ENCODE results near the gene NELFA. TPM values are rescaled to one million over a fixed set of nuclear protein-coding genes. Genes with fewer than 3 reads are reported as not detected.
"Not testable (repeated sequence)": the region's sequence is repeated elsewhere in the genome, so short reads cannot be mapped to it uniquely, and the experiment has no call there.

The NELFA gene
- total RNA-seq, 1 experiment from 2014 or later = 55.0 TPM

DNA sequence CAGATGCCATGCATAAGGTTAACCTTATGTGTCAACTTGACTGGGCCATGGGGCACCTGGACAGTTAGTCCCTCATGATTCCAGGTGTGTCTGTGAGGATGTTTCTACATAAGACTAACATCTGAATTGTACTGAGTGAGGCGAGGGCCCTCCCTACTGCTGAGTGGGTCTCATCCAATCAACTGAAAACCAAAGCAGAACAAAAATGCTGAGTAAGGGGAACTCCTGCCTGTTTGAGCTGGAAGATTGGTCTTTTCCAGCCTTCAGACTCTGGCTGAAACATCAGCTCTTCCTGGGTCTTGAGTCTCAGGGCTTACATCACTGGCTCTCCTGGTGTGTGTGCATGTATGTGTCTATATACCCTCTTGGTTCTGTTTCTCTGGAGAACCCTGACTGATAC lies 13.8 kb downstream of the NELFA start:
- no peak overlapping the region for H2AFZ ChIP-seq (ENCODE audit: low read length)
- DNase-seq = no peak
- no CpG with 5 or more reads among the region's 1 CpG for WGBS (ENCODE audit: extremely low coverage, insufficient read length, low lambda C conversion rate)

GRCh38 chr4:1993718-1994516 lies 14.9 kb downstream of the NELFA start:
- DNase-seq; H2BK12ac ChIP-seq (ENCODE audit: insufficient read length, low read depth, low read length); H3K9ac ChIP-seq (ENCODE audit: extremely low read depth, insufficient read length, low read length); H3K56ac ChIP-seq (ENCODE audit: insufficient read length, low read depth, low read length); H3K27me3 ChIP-seq (ENCODE audit: insufficient read depth, low read length); H3K9me3 Mint-ChIP-seq; H4K20me1 ChIP-seq (ENCODE audit: control insufficient read depth, insufficient read depth, insufficient read length); H2AK5ac ChIP-seq (ENCODE audit: insufficient read length, low read length); H4K8ac ChIP-seq (replicated peaks; ENCODE audit: insufficient read length, low read depth, low read length); H2BK5ac ChIP-seq (ENCODE audit: insufficient read length, low read length); H4K91ac ChIP-seq (ENCODE audit: insufficient read length, low read depth, low read length); H3K27me3 Mint-ChIP-seq (ENCODE audit: low read depth); H3K4ac ChIP-seq (ENCODE audit: low read depth, low read length); H3K27ac ChIP-seq (ENCODE audit: insufficient read length, low read depth, low read length); H3K23ac ChIP-seq (ENCODE audit: insufficient read length, low read depth, low read length); H3K4me2 ChIP-seq (ENCODE audit: insufficient read depth, insufficient read length, low read length); H3K9me3 ChIP-seq (ENCODE audit: control insufficient read depth, low read depth, low read length); H2BK15ac ChIP-seq (ENCODE audit: low read depth, low read length); H4K5ac ChIP-seq (ENCODE audit: insufficient read length, low read depth, low read length); H3T11ph ChIP-seq (ENCODE audit: low read length); H3K18ac ChIP-seq (ENCODE audit: insufficient read length, low read depth, low read length); H3K4me3 Mint-ChIP-seq; H2BK120ac ChIP-seq (ENCODE audit: low read depth, low read length, poor library complexity, severe bottlenecking); H3K4me1 ChIP-seq (ENCODE audit: insufficient read depth, low read length); H2AFZ ChIP-seq (ENCODE audit: low read length); H2BK20ac ChIP-seq (ENCODE audit: low read depth, low read length, poor library complexity, severe bottlenecking); H3K14ac ChIP-seq (ENCODE audit: insufficient read depth, low read length); H3K23me2 ChIP-seq (ENCODE audit: insufficient read length, low read depth, low read length, poor library complexity, severe bottlenecking): not testable (repeated sequence)
- Histone ChIP-seq H3K79me2 (ENCODE audit: insufficient read depth, low read length) (peaks cover 17% of the 10 kb centered on the region; the same call in 1 of the 2 replicates), H3K79me1 (ENCODE audit: insufficient read depth, low read depth, low read length, poor library complexity, severe bottlenecking) (peaks cover 19% of the 10 kb centered on the region)
- WGBS (ENCODE audit: extremely low coverage, insufficient read length, low lambda C conversion rate) = no CpG with 5 or more reads among the region's 20 CpGs
- peaks cover 19 to 37% (median 34%) of the 10 kb centered on the region in 3 experiments; a peak in 6 of 7 replicates for H3K36me3 Mint-ChIP-seq (ENCODE audit: insufficient read depth in 1 of 3, low read depth in 3 of 3)
- H3K27ac Mint-ChIP-seq = peak overlapping the region in 1 of 3 experiments; percentile 62; a peak in 1 of 7 replicates
- H3K4me1 Mint-ChIP-seq = peaks cover 12 to 15% of the 10 kb centered on the region in 2 experiments

More for the DNA sequence above, 13.8 kb downstream of the NELFA start:
- H3K4me3 Mint-ChIP-seq = no peak overlapping the region
- Histone ChIP-seq H2BK15ac (ENCODE audit: low read depth, low read length) (no peak overlapping the region), H2BK20ac (ENCODE audit: low read depth, low read length, poor library complexity, severe bottlenecking) (no peak overlapping the region), H3K14ac (ENCODE audit: insufficient read depth, low read length) (no peak overlapping the region), H3T11ph (ENCODE audit: low read length) (no peak overlapping the region), H3K9ac (ENCODE audit: extremely low read depth, insufficient read length, low read length) (no peak overlapping the region), H3K79me2 (ENCODE audit: insufficient read depth, low read length) (peaks cover 21% of the 10 kb centered on the region; the same call in 1 of the 2 replicates), H2BK5ac (ENCODE audit: insufficient read length, low read length) (no peak overlapping the region), H3K79me1 (ENCODE audit: insufficient read depth, low read depth, low read length, poor library complexity, severe bottlenecking) (peaks cover 19% of the 10 kb centered on the region), H4K8ac (replicated peaks; ENCODE audit: insufficient read length, low read depth, low read length) (no peak overlapping the region), H4K20me1 (ENCODE audit: control insufficient read depth, insufficient read depth, insufficient read length) (no peaks in the 10 kb centered on the region), H3K27me3 (ENCODE audit: insufficient read depth, low read length) (no peaks in the 10 kb centered on the region), H3K23ac (ENCODE audit: insufficient read length, low read depth, low read length) (no peak overlapping the region), H4K5ac (ENCODE audit: insufficient read length, low read depth, low read length) (no peak overlapping the region), H3K4me1 (ENCODE audit: insufficient read depth, low read length) (no peaks in the 10 kb centered on the region), H3K18ac (ENCODE audit: insufficient read length, low read depth, low read length) (no peak overlapping the region), H2BK120ac (ENCODE audit: low read depth, low read length, poor library complexity, severe bottlenecking) (no peak overlapping the region), H3K27ac (ENCODE audit: insufficient read length, low read depth, low read length) (no peak overlapping the region), H3K23me2 (ENCODE audit: insufficient read length, low read depth, low read length, poor library complexity, severe bottlenecking) (no peaks in the 10 kb centered on the region), H3K9me3 (ENCODE audit: control insufficient read depth, low read depth, low read length) (no peaks in the 10 kb centered on the region), H3K4ac (ENCODE audit: low read depth, low read length) (no peak overlapping the region), H3K4me2 (ENCODE audit: insufficient read depth, insufficient read length, low read length) (no peak overlapping the region), H4K91ac (ENCODE audit: insufficient read length, low read depth, low read length) (no peak overlapping the region), H3K56ac (ENCODE audit: insufficient read length, low read depth, low read length) (no peak overlapping the region), H2AK5ac (ENCODE audit: insufficient read length, low read length) (no peak overlapping the region), H2BK12ac (ENCODE audit: insufficient read length, low read depth, low read length) (no peak overlapping the region)
- peaks cover 17 to 35% (median 30%) of the 10 kb centered on the region in 3 experiments; a peak in 6 of 7 replicates for H3K36me3 Mint-ChIP-seq (ENCODE audit: insufficient read depth in 1 of 3, low read depth in 3 of 3)
- peaks cover 1 to 3% of the 10 kb centered on the region in 2 experiments; a peak in 4 of 5 replicates for H3K9me3 Mint-ChIP-seq
- peaks cover 20 to 22% of the 10 kb centered on the region in 2 experiments for H3K4me1 Mint-ChIP-seq
- H3K27me3 Mint-ChIP-seq (ENCODE audit: low read depth) = no peaks in the 10 kb centered on the region; the same call in 1 of the 2 replicates
- TF ChIP-seq CTCF (conservative IDR thresholded peaks at IDR 0.05) = no peak
- no peak overlapping the region for H3K27ac Mint-ChIP-seq

All from H9 (cell line).